Measurements from ENCODE around the gene SNW1.
"Not testable (repeated sequence)": the region's sequence is repeated elsewhere in the genome, so short reads cannot be mapped to it uniquely, and the experiment has no call there.

GRCh38 chr14:77799456-77799855, 38.5 kb upstream of the SNW1 start:
- not testable (repeated sequence) for TF ChIP-seq ZNF704 (tag by site-specific recombination; IDR thresholded peaks at IDR 0.05); ZNF610 (tag by site-specific recombination; IDR thresholded peaks at IDR 0.05; ENCODE audit: borderline replicate concordance); RBAK (tag by site-specific recombination; IDR thresholded peaks at IDR 0.05); CTCF (tag by site-specific recombination; IDR thresholded peaks at IDR 0.05); ZNF155 (tag by site-specific recombination; IDR thresholded peaks at IDR 0.05); ZNF121 (tag by site-specific recombination; IDR thresholded peaks at IDR 0.05)
